ENCODE data around the gene SNX32.

SNX32 gene

DNA sequence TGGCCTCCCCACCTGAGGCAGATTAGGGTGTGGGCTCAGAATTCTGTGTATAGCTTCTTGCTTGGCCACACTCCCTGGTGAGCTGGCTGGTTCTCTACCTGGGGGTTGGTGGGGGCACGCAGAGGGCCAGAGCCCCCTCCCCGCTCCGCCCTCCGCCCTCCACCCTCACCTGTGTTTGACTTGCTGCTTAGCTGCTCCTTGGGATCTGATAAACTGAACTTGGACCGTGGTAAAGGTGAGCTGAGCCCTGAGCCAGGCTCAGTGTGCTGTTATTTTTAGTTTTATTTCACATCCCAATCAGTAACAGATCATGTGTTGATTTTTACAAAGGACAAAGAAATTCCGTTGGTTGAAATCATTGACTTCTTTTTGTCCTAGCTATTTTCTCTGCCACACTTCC is 44.9 kb upstream of the SNX32 start:
- TF ChIP-seq, protein P1, sequence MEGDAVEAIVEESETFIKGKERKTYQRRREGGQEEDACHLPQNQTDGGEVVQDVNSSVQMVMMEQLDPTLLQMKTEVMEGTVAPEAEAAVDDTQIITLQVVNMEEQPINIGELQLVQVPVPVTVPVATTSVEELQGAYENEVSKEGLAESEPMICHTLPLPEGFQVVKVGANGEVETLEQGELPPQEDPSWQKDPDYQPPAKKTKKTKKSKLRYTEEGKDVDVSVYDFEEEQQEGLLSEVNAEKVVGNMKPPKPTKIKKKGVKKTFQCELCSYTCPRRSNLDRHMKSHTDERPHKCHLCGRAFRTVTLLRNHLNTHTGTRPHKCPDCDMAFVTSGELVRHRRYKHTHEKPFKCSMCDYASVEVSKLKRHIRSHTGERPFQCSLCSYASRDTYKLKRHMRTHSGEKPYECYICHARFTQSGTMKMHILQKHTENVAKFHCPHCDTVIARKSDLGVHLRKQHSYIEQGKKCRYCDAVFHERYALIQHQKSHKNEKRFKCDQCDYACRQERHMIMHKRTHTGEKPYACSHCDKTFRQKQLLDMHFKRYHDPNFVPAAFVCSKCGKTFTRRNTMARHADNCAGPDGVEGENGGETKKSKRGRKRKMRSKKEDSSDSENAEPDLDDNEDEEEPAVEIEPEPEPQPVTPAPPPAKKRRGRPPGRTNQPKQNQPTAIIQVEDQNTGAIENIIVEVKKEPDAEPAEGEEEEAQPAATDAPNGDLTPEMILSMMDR (IDR thresholded peaks at IDR 0.05), result no peak
- Histone ChIP-seq H3K27ac (no peak overlapping the region), H3K4me3 (no peak overlapping the region)
- DNase-seq (ENCODE audit: low spot score), result no peak

DNA sequence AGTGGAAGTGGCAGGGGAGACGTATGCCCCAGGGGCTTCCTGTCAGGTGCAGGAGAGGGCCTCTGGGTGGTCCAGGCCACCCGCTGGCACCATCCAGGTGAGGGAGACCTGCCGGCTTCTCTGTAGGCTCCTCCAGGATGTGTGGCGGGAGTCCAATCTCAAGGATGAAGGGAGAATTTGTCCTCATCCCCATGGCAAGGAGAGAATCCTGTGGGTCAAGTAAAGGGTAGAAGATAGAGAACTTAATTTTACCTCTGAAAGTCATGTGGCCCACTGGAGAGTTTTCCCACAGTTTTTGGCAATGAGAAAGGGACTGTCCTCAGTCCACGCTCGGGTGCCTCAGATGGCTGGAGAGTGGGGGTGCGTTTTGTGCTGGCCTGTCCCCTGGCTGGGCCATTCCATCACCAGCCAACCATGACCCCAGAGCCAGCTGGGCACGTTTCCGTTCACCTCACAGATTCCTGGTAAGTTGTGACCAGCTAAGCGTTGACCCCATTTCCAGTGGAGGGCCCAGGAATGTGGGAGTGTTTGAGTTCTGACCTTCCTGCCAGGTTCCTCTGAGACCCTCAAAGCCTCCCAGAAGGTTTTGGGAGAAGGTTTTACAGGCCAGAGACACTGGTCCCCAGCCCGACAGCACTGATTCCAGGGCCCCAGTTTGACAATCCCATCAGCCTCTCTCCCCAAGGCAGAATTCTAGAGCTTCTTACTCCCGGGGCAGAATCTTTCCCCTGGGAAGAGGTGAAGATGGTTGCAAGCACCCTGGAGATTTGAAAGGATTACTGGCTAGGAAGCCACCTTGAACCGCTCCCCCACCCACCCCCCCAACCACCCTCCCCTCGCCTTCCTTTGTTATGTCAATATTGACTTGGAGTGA is 44.3 kb upstream of the SNX32 start:
- no peak overlapping the region for H3K27ac ChIP-seq
- TF ChIP-seq, protein P1 (IDR thresholded peaks at IDR 0.05), result no peak
- no peak for DNase-seq (ENCODE audit: low spot score)
- H3K4me3 ChIP-seq, result no peak overlapping the region

DNA sequence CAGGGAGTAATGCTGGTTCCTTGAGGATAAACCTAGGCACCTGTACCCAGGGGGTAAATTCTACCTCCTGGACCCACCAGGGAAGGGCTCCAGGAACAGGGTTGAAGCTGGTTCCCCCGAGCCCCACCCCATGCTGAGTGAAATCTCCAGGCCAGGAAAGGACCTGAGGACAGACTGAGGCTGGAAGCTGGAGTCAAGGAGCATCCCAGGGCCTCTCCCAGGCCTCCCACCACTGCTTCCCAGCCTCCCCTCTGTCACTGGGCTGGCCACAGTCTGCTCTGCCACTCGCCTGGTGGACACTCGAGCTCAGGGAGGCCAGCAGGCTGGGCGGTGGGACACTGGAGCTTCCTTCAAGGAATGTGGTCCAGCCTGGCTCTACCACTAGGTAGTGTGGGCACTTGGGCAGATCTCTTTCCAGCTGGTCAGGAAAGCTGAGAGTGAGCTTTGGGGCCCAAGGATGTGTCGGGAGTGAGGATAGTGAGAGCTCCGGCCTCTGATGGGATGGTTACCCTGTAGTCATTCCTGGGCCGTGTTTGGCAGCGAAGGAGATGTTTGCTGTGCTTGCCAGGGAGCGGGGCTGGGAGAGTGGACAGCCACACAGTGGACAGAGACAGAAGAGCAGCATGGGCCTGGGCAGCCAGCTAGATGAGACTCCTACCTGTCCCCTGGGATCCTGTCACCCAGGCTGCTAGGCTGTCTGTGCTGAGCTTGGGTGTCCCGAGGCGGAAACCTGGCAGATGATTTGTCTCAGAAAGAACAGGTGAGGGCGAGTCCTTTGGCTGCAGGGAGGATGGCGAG is 43.5 kb upstream of the SNX32 start:
- TF ChIP-seq, protein P1 (IDR thresholded peaks at IDR 0.05), result no peak
- DNase-seq (ENCODE audit: low spot score), result no peak
- H3K27ac ChIP-seq, result no peak overlapping the region
- no peak overlapping the region for H3K4me3 ChIP-seq

DNA sequence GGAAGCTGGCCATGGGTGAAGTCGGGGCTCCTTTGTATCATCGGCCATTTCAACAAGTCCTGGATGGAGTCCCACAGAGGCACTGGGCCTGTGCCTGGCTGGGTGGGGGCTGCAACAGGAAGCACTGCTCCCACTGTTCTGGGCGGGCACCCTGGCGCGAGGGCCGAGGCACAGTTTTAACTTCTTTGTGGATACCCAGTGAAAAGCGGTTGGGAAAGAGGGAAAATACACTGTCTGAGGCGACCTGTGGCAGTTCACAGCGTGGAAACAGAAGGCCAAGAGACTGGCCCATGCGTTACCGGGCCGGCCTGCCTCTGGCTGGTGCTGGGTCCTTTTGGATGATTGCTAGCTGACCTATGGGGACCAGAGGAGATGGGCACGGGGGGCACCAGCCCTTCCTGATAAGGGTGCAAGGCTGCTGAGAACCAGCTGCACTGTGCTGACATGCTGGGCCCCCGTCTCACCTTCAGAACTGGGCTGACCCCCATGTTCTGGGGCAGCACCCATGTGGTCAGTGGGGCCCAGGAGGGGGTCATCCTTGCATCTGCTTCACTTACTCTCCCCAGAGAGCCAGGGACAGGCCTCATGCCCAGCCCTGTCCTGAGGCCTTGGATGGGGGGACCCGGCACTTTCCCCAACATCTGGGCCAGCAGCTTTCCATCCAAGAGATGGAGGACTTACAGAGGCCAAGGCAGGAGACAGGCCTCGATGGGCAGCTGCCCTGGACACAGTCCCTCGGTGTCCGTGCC is 42.7 kb upstream of the SNX32 start:
- no peak overlapping the region for H3K27ac ChIP-seq
- no peak for DNase-seq (ENCODE audit: low spot score)
- H3K4me3 ChIP-seq, result no peak overlapping the region
- TF ChIP-seq, protein P1 (IDR thresholded peaks at IDR 0.05), result no peak

DNA sequence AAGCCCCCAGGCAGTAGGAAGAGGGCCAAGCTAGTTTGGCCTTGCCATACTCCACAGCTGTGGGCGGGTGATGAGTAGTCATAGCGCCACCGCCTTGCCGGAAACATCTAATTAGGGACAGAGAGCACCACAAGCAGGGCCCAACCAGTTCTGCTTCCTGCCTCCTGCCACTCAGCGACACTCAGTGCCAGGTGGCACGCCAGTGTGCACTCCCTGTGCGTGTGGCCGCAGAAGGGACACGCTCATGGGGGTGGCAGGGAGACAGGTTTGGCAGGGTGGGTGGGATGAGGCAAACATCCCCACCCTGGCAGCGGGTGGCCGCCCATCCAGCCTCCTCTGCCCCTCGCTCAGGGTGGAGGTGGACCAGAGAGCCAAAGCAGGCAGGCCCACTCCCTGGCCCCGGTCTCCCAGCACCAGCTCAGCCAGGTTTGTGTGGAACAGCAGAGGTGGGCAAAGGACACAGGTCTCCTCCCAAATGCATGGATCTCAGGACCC is 42.0 kb upstream of the SNX32 start:
- H3K4me3 ChIP-seq, result no peak overlapping the region
- H3K27ac ChIP-seq, result no peak overlapping the region
- no peak for DNase-seq (ENCODE audit: low spot score)
- TF ChIP-seq, protein P1 (IDR thresholded peaks at IDR 0.05), result no peak

DNA sequence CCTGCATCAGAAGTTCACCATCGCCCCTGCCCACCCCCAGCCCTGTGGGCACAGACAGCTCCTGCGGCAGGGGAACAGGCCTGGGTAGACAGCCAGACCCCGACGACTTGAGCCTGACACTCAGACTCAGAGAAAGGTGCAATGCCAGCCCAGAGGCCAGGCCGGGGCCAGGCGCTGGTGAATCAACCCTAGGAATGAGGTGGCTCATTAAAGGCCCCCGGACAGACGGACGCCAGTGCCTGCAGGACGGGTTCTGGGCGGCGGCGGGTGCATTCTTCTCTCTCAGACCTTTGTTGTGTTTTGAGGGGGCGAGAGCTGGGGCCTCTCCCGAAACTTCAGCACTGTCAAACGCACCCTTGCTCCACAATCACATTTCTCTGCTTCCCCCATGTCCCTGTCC is 41.3 kb upstream of the SNX32 start:
- no peak overlapping the region for H3K4me3 ChIP-seq
- TF ChIP-seq, protein P1 (IDR thresholded peaks at IDR 0.05), result no peak
- no peak overlapping the region for H3K27ac ChIP-seq
- no peak for DNase-seq (ENCODE audit: low spot score)
